ENCODE data around the gene OR10A3. TPM values are rescaled to one million over a fixed set of nuclear protein-coding genes. Genes with fewer than 3 reads are reported as not detected.
"Not testable (repeated sequence)": the region's sequence is repeated elsewhere in the genome, so short reads cannot be mapped to it uniquely, and the experiment has no call there.

OR10A3 gene, protein sequence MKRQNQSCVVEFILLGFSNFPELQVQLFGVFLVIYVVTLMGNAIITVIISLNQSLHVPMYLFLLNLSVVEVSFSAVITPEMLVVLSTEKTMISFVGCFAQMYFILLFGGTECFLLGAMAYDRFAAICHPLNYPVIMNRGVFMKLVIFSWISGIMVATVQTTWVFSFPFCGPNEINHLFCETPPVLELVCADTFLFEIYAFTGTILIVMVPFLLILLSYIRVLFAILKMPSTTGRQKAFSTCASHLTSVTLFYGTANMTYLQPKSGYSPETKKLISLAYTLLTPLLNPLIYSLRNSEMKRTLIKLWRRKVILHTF
- not detected for total RNA-seq

DNA sequence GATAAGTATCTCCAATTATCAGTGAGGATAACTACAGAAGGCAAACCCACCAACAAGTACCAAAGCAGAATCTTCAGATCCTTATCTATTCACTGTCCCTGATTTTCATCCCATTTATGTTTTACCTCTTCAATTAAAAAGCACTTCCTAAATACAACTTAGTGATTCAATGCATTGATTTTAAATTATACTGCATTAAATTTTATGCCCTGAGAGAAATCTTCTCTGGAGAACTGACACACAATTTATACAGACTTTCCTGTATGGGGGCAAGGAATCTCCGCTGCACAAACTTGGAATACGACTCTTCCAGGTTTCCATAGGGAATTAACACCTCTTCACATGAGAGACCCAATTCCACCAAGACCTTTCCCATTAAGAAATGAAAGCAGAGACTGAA lies at the start of gene OR10A3:
TSS of gene OR10A3 (minus strand) at position 101 of the 400 bp plus-strand sequence. CDS start 2,188 bp downstream, outside the sequence.
- Mint-ChIP-seq H3K4me3 (no peak within 1 kb of the TSS), H3K9me3 (peaks cover 18% of the 10 kb centered on the region), H3K4me1 (ENCODE audit: low read depth) (no peaks in the 10 kb centered on the region), H3K27me3 (ENCODE audit: low read depth) (peaks cover 10% of the 10 kb centered on the region), H3K36me3 (ENCODE audit: insufficient read depth) (no peaks in the 10 kb centered on the region)
- no peak for ATAC-seq
- DNase-seq: no peak

DNA sequence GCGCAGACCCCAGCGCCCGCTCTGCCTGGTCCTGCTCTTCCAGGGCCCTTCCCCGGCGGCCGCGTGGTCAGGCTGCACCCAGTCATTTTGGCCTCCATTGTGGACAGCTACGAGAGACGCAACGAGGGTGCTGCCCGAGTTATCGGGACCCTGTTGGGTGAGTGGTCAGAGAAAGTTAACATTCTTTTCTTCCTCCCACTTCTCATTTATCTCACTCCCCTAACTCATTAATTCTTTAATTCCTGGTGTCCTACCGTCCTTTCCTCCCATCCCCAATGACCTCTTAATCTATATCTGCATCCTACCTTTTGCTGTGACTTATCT lies 46.0 kb upstream of the OR10A3 start:
- not testable (repeated sequence) for H3K27me3 Mint-ChIP-seq (ENCODE audit: low read depth); DNase-seq; H3K9me3 Mint-ChIP-seq
- H3K4me3 Mint-ChIP-seq: peak overlapping the region; percentile 100
- H3K4me1 Mint-ChIP-seq (ENCODE audit: low read depth): peaks cover 36% of the 10 kb centered on the region
- peak; percentile 29 for ATAC-seq
- H3K36me3 Mint-ChIP-seq (ENCODE audit: insufficient read depth): peaks cover 33% of the 10 kb centered on the region

DNA sequence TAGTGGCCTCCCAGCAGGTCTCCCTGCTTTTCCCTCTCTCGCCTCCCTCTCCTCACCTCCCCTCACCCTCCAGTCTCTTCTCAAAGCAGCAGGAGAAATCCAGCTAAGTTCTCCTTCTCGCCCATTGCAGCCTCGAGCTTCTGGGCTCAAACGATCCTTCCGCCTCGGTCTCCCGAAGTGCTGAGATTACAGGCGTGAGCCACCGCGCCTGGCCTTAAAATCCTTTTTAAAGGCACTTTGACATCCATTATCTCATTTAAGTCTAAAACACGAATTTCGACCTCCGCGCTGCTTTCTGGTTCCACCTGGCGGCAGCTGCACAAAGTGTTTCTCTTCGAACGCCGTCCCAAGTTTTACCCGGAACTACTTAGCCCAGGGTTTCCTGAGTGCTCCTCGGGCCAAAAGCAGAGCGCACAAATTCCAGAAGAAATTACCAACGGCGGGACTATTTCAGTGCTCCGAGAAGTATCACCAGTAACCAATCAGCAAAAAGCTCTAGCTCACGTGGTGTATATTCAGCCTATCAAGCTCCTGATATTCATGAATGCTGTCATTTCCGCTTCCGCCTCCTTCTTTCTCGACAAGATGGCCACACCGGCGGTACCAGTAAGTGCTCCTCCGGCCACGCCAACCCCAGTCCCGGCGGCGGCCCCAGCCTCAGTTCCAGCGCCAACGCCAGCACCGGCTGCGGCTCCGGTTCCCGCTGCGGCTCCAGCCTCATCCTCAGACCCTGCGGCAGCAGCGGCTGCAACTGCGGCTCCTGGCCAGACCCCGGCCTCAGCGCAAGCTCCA lies 45.5 kb upstream of the OR10A3 start, which contains the start of gene EIF3F:
TSS of gene EIF3F (plus strand) at position 570 of the 792 bp plus-strand sequence. CDS start at position 586, 16 bp downstream.
- DNase-seq: peak; percentile 79
- no peaks in the 10 kb centered on the region for H3K9me3 Mint-ChIP-seq
- H3K4me1 Mint-ChIP-seq (ENCODE audit: low read depth): peaks cover 36% of the 10 kb centered on the region
- H3K36me3 Mint-ChIP-seq (ENCODE audit: insufficient read depth): peaks cover 27% of the 10 kb centered on the region
- no peaks in the 10 kb centered on the region for H3K27me3 Mint-ChIP-seq (ENCODE audit: low read depth)
- H3K4me3 Mint-ChIP-seq: peak within 1 kb of the TSS; percentile 100
- peak; percentile 98 to 99 for ATAC-seq

DNA sequence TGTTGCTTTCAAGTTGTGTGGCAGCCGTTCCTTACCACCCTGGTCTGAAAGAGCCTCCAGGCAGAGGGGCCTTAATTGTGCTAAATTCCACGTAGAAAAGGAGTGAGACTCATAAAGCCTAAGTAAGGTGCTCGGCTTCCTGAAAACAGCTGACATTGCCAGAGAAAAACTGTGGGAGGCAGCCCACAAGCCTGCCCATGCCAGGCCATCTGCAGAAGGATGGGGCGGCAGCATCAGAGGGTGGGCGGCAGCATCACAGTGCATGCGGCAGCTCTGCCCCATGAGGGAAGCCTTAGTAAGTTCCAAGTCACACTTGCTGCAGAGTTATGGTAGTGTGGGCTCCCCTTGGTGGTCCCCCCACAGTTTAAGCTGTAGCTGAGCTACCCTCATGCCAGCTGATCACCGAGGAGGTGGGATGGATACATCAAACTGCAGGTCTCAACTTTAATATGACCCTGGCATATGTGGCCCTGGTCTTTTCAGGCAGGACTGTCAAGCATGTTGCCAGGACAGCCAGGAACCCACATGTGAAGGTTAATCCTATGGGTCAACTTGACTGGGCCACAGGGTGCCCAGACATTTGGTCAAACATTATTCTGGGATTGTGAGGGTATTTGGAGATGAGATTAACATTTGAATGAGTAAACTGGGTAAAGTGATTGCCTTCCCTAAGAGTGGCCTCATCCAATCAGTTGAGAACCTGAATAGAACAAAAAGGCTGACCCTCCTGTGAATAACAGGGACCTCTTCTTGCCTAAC lies 42.5 kb upstream of the OR10A3 start:
- DNase-seq (no peak), ATAC-seq (no peak)
- Mint-ChIP-seq H3K9me3 (no peaks in the 10 kb centered on the region), H3K4me1 (ENCODE audit: low read depth) (peaks cover 20% of the 10 kb centered on the region), H3K4me3 (no peak overlapping the region), H3K36me3 (ENCODE audit: insufficient read depth) (peaks cover 4% of the 10 kb centered on the region), H3K27me3 (ENCODE audit: low read depth) (no peaks in the 10 kb centered on the region)

DNA sequence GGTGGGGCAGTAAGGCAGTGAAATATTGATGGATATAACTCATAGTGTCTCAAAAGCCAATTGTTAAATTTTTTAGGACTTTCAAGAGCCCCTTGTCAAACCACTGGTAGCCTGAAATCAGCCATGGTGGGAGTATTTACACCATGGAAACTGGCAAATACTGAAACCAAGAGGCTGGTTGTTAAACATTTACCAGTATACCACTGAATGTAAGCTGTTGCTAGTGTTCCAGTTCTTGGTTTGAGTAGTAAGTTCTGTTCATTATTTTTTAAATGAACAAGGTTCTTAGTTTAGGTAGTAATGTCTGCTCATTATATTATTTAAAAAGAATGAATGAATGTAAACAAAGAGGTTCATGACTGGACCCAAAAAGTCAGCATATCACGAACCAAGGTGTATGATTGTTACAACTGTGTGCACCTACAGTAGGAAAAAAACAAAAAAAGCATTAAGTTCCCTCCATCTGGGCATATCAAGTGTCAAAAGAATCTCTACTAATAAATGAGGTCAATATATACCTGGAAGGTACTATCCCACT lies 41.1 kb upstream of the OR10A3 start:
- Mint-ChIP-seq H3K9me3 (no peaks in the 10 kb centered on the region), H3K4me3 (no peak overlapping the region), H3K36me3 (ENCODE audit: insufficient read depth) (no peaks in the 10 kb centered on the region), H3K4me1 (ENCODE audit: low read depth) (peaks cover 11% of the 10 kb centered on the region), H3K27me3 (ENCODE audit: low read depth) (peaks cover 1% of the 10 kb centered on the region)
- ATAC-seq (no peak), DNase-seq (no peak)

DNA sequence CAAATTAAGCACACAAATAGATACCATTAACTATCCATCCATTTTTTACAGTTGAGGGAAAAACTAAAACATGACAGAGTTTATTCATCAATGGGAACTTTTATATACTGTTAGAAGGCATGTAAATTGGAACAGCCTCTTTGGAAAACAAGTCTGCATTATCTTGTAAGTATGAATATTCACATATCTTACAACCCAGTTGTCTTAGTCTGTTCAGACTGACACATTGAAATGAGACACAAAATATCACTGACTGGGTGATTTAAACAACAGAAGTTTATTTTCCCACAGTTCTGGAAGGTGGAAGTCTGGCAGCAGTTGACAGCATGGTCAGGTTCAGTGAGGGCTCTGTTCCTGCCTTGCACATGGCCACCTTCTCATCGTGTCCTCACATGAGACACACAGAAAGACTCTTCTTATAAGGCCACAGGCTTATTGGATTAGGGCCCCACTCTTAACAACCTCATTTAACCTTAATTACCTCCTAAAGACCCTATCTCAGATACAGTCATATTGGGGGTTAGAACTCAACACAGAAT lies 40.2 kb upstream of the OR10A3 start:
- peaks cover 8% of the 10 kb centered on the region for H3K4me1 Mint-ChIP-seq (ENCODE audit: low read depth)
- no peaks in the 10 kb centered on the region for H3K36me3 Mint-ChIP-seq (ENCODE audit: insufficient read depth)
- DNase-seq (no peak), ATAC-seq (no peak)
- H3K4me3 Mint-ChIP-seq: no peak overlapping the region
- peaks cover 1% of the 10 kb centered on the region for H3K27me3 Mint-ChIP-seq (ENCODE audit: low read depth)
- H3K9me3 Mint-ChIP-seq: no peaks in the 10 kb centered on the region

DNA sequence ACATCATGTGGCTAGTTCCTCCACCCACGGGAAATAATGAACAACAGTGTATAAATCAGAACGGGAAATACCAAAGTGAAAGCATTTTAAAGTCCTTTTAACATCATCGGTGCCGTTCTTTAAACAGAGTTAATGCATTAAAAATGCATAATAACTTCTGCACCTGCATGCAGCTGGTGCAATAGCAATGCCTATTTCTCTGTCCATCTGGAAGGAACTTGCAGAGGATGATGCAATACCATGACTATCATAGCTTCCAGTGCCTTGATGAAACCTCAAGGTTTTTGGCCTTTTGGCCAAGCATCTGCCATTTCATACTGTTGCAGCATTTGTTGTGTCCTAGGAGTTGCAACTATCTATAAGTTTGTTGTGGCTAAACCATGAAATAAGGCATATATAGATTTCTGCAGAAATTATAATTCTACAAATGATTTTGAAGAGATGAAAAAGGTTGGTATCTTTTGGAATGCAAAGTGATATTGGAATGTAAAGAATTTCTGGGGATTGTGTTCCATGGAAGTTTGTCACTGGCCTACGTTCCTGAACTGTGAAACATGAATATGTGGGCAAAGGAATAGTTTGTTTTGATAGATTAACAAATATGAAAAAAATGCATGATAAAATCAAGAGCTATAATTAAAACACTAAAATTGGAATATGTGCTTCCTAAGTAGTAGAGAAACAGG lies 35.9 kb upstream of the OR10A3 start:
- Mint-ChIP-seq H3K4me3 (no peak overlapping the region), H3K4me1 (ENCODE audit: low read depth) (no peaks in the 10 kb centered on the region), H3K27me3 (ENCODE audit: low read depth) (peaks cover 8% of the 10 kb centered on the region), H3K36me3 (ENCODE audit: insufficient read depth) (no peaks in the 10 kb centered on the region), H3K9me3 (no peaks in the 10 kb centered on the region)
- no peak for ATAC-seq
- DNase-seq: no peak

DNA sequence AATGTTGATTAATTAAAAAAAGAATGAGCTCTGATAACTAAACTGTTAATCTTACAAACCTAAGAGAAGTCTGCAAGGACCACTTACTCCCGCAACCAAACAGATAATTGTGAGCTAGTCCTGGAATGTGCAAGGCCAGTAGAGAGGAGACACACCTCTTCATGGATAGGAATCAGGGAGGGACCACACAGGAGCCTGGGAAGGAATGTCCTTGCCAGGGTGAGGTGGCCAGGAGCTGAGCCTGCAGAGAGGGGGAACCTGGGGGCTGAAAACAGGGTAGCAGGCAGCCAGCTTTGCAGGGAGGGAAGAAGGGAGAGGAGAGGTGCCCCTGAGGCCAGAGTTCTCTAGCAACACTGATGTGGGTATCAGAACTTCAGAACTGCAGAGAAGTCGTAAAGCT lies 33.2 kb upstream of the OR10A3 start:
- H3K36me3 Mint-ChIP-seq (ENCODE audit: insufficient read depth): no peaks in the 10 kb centered on the region
- H3K4me3 Mint-ChIP-seq: no peak overlapping the region
- H3K27me3 Mint-ChIP-seq (ENCODE audit: low read depth): peaks cover 11% of the 10 kb centered on the region
- H3K4me1 Mint-ChIP-seq (ENCODE audit: low read depth): no peaks in the 10 kb centered on the region
- H3K9me3 Mint-ChIP-seq: no peaks in the 10 kb centered on the region
- DNase-seq (no peak), ATAC-seq (no peak)

DNA sequence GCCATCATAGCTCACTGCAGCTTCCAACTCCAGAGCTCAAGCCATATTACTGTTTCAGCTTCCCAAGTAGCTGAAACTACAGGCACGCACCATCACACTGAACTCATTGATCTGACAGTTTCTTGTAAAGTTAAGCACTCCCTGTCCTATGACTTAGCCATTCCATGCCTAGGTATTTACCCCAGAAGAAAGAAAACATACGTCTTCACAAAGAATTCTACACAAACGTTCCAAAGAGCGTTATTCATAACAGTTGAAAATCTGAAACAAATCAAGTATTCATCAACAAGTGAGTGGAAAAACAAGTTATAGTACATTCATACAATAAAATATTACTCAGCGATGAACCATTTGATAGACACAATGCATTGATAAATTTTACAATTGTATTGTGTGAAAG lies 31.5 kb upstream of the OR10A3 start:
- H3K4me3 Mint-ChIP-seq: no peak overlapping the region
- no peaks in the 10 kb centered on the region for H3K9me3 Mint-ChIP-seq
- no peaks in the 10 kb centered on the region for H3K4me1 Mint-ChIP-seq (ENCODE audit: low read depth)
- no peaks in the 10 kb centered on the region for H3K36me3 Mint-ChIP-seq (ENCODE audit: insufficient read depth)
- ATAC-seq (no peak), DNase-seq (no peak)
- H3K27me3 Mint-ChIP-seq (ENCODE audit: low read depth): peaks cover 14% of the 10 kb centered on the region

DNA sequence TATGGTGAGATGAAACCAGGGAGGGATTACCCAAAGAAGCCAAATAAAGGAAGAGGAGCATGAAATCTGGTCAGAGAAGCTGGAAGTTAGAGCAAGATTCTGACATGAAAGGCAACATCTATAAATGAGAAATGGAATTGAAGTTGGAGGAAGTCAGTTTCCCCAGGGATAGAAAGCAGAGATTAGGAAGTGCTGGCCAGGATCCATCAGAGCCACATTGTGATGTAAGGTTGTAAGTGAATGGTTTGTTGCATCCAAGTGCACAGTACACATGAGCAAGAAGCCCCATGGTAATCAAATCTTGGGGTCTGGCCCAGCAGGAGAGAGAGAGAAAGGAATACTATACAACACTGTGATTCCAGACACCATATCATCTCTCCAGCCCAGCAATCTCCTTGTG lies 30.3 kb upstream of the OR10A3 start:
- ATAC-seq: no peak
- H3K27me3 Mint-ChIP-seq (ENCODE audit: low read depth): peaks cover 15% of the 10 kb centered on the region
- H3K9me3 Mint-ChIP-seq: no peaks in the 10 kb centered on the region
- H3K4me3 Mint-ChIP-seq: no peak overlapping the region
- H3K4me1 Mint-ChIP-seq (ENCODE audit: low read depth): no peaks in the 10 kb centered on the region
- no peaks in the 10 kb centered on the region for H3K36me3 Mint-ChIP-seq (ENCODE audit: insufficient read depth)
- DNase-seq: no peak

DNA sequence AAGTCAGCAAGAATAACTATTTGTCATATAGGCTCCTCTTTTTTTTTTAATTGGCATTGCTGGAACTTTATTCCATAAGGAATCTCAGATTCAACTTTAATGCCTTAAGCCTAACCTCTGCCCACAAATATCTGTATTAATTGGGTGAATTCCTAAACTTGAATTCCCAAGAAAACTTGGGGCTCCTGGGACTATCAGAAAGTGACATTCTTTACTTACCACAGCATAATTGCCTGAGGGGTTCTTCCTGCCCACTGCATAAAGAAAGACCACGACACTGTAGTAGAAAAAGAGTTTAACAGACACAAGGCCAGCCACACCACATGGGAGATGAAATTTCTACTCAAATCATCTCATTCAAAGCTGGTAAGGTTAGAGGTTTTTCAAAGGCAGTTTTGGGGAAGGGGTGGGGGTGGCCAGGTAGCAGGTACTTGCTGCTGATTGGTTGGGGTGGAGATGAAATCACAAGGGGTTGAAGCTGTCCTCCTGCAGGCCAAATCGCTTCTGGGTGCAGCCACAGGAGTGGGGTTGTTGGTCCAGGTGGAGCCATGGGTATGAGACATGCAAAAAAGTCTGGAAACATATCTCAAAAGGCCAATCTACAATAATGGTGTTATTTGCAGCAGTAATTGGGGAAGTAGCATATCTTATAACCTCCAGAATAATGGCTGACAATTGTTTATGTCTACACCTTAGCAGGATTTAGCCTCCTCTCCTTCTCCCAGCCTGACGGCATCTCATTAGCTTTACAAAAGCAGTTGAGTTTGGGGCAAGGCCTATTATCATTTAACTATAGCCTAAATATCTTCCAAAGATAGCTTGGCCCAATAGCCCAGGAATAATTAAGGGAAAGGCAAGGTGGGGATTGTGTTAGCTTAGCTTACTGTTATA lies 28.5 kb upstream of the OR10A3 start:
- no peaks in the 10 kb centered on the region for H3K4me1 Mint-ChIP-seq (ENCODE audit: low read depth)
- DNase-seq: no peak
- H3K36me3 Mint-ChIP-seq (ENCODE audit: insufficient read depth): no peaks in the 10 kb centered on the region
- no peak overlapping the region for H3K4me3 Mint-ChIP-seq
- H3K9me3 Mint-ChIP-seq: no peaks in the 10 kb centered on the region
- ATAC-seq: no peak
- peaks cover 17% of the 10 kb centered on the region for H3K27me3 Mint-ChIP-seq (ENCODE audit: low read depth)

DNA sequence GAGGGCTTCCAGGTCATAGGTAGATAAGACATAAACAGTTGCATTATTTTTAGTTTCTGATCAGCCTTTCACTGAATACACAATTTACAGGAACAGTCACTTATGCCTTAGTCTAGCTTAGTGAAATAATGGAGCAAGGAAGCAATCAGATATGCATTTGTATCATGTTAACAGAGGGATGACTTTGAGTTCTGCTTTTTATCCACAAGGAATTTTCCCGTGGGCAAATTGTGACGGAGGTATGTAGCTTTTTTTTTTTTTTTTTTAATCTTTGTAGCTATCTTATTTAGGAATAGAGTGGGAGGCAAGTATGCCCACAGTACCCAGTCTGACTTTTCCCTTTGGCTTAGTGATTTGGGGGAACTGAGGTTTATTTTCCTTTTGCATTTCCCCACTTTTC lies 27.2 kb upstream of the OR10A3 start:
- Mint-ChIP-seq H3K9me3 (no peaks in the 10 kb centered on the region), H3K4me1 (ENCODE audit: low read depth) (no peaks in the 10 kb centered on the region), H3K27me3 (ENCODE audit: low read depth) (peaks cover 17% of the 10 kb centered on the region), H3K4me3 (no peak overlapping the region), H3K36me3 (ENCODE audit: insufficient read depth) (no peaks in the 10 kb centered on the region)
- ATAC-seq (no peak), DNase-seq (no peak)

DNA sequence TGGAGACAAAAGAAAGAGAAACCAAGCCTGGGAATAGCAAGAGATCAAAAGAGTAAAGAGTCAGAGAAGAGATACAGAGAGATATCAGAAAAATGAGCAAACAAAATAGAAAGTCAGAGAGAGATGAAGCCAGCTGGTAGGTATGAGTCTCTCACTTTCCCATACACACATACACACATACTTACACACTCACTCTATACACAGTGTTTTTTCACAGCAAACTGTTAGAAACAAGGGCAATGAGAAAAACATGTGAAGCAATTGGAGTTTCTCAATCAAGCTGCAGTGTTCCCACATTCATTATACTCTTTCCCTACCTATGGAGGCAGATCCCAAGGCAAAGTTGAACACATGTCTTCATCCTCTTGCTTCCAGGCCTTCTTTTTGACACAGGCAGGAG lies 26.3 kb upstream of the OR10A3 start:
- H3K36me3 Mint-ChIP-seq (ENCODE audit: insufficient read depth): no peaks in the 10 kb centered on the region
- H3K4me3 Mint-ChIP-seq: no peak overlapping the region
- no peaks in the 10 kb centered on the region for H3K4me1 Mint-ChIP-seq (ENCODE audit: low read depth)
- ATAC-seq: peak in 1 of 2 donors; percentile 14
- no peak for DNase-seq
- no peaks in the 10 kb centered on the region for H3K9me3 Mint-ChIP-seq
- H3K27me3 Mint-ChIP-seq (ENCODE audit: low read depth): peaks cover 13% of the 10 kb centered on the region
